Measurements from ENCODE around the gene FRZB. TPM values are rescaled to one million over a fixed set of nuclear protein-coding genes. Genes with fewer than 3 reads are reported as not detected.

The FRZB gene
- 1 to 10 TPM; 1.8 to 2.4 TPM for total RNA-seq

- Histone ChIP-seq H3K36me3 (no peaks in the 10 kb centered on the region), H3K9me3 (no peaks in the 10 kb centered on the region), H3K4me1 (peaks cover 0 to 18% of the 10 kb centered on the region in 2 donors)
Observed at GRCh38 chr2:182866461-182867406, at the start of gene FRZB. TSS of gene FRZB (minus strand) at chr2:182866637. CDS start at chr2:182866552, 85 bp downstream.

GRCh38 chr2:182915369-182916326, 49.2 kb upstream of the FRZB start:
- no peaks in the 10 kb centered on the region for H3K4me1 ChIP-seq
- peak overlapping the region in 1 of 2 donors; percentile 67 for H3K27ac ChIP-seq
- DNase-seq (ENCODE audit: low spot score): no peak
- no peaks in the 10 kb centered on the region for H3K9me3 ChIP-seq
- H3K36me3 ChIP-seq: peaks cover 29% of the 10 kb centered on the region
- H3K27me3 ChIP-seq: no peaks in the 10 kb centered on the region
- TF ChIP-seq CTCF (IDR thresholded peaks at IDR 0.05): no peak
- no peak overlapping the region for H3K4me3 ChIP-seq

More at GRCh38 chr2:182866461-182867406, at the start of gene FRZB:
- peak; percentile 74 for DNase-seq (ENCODE audit: low spot score)
- Histone ChIP-seq H3K27me3 (no peaks in the 10 kb centered on the region), H3K4me3 (peak within 1 kb of the TSS; percentile 36 to 53), H3K27ac (peak within 1 kb of the TSS; percentile 47 to 62)
- no peak for TF ChIP-seq CTCF (IDR thresholded peaks at IDR 0.05)

- Histone ChIP-seq H3K36me3 (peaks cover 37% of the 10 kb centered on the region), H3K27ac (peak overlapping the region in 1 of 2 donors; percentile 67)
- TF ChIP-seq CTCF (IDR thresholded peaks at IDR 0.05): no peak
Observed at GRCh38 chr2:182914852-182915251, 48.4 kb upstream of the FRZB start.

GRCh38 chr2:182913064-182913463, 46.6 kb upstream of the FRZB start:
- Histone ChIP-seq H3K27me3 (no peaks in the 10 kb centered on the region), H3K36me3 (peaks cover 40% of the 10 kb centered on the region), H3K4me3 (no peak overlapping the region), H3K4me1 (no peaks in the 10 kb centered on the region), H3K27ac (no peak overlapping the region), H3K9me3 (no peaks in the 10 kb centered on the region)
- no peak for TF ChIP-seq CTCF (IDR thresholded peaks at IDR 0.05)
- no peak for DNase-seq (ENCODE audit: low spot score)

More at GRCh38 chr2:182914852-182915251, 48.4 kb upstream of the FRZB start:
- H3K4me3 ChIP-seq: no peak overlapping the region
- H3K4me1 ChIP-seq: no peaks in the 10 kb centered on the region
- no peaks in the 10 kb centered on the region for H3K9me3 ChIP-seq
- no peak for DNase-seq (ENCODE audit: low spot score)
- H3K27me3 ChIP-seq: no peaks in the 10 kb centered on the region

GRCh38 chr2:182912518-182912915, 46.1 kb upstream of the FRZB start:
- H3K4me3 ChIP-seq: no peak overlapping the region
- H3K36me3 ChIP-seq: peaks cover 40% of the 10 kb centered on the region
- DNase-seq (ENCODE audit: low spot score): no peak
- TF ChIP-seq CTCF (IDR thresholded peaks at IDR 0.05): no peak
- H3K27me3 ChIP-seq: no peaks in the 10 kb centered on the region
- no peaks in the 10 kb centered on the region for H3K9me3 ChIP-seq
- H3K4me1 ChIP-seq: no peaks in the 10 kb centered on the region
- H3K27ac ChIP-seq: no peak overlapping the region

All from right atrium auricular region (tissue), 2 donors.